Prostate gland (tissue), 2 donors: Measurements from ENCODE around the gene SASH1. TPM values are rescaled to one million over a fixed set of nuclear protein-coding genes. Genes with fewer than 3 reads are reported as not detected.
A peak's percentile ranks its signal among the peaks of the same experiment; 100 is the strongest.

Experiments
- DNase-seq: peaks from one replicate; pipeline ENCODE4 v3.0.0-alpha.2; 2019; ENCODE audit warnings: low spot score
- H3K27ac ChIP-seq, 2 donors: fragments of 200-600 bp; sonication (generic); 2 replicates each; pipeline ENCODE4 v1.5.1; 2017 to 2019
- H3K27me3 ChIP-seq: fragments of 200-600 bp; sonication (generic); replicated peaks from 2 replicates; pipeline ENCODE4 v1.5.1; 2019; ENCODE audit not compliant: insufficient read depth
- H3K36me3 ChIP-seq, 2 donors: fragments of 200-600 bp; sonication (generic); 1 replicate in 1 of 2; 2 replicates in 1 of 2; pipeline versions ENCODE4 v1.5.1 to v1.8.1; 2017 to 2019
- H3K4me1 ChIP-seq: fragments of 200-600 bp; sonication (generic); replicated peaks from 2 replicates; pipeline ENCODE4 v1.5.1; 2019
- H3K4me3 ChIP-seq, 2 donors: fragments of 200-600 bp; sonication (generic); 2 replicates each; pipeline ENCODE4 v1.5.1; 2017 to 2019
- H3K9me3 ChIP-seq: fragments of 200-600 bp; sonication (generic); 2 replicates; pipeline ENCODE4 v1.5.1; 2017
- CTCF ChIP-seq, 4 experiments: fragments of 200-600 bp in 2 of 4; fragments of 450-650 bp in 2 of 4; sonication (generic) in 2 of 4; IDR thresholded peaks; 1 replicate in 3 of 4; 2 replicates in 1 of 4; pipeline ENCODE4 v1.5.1; 2016 to 2019; ENCODE audit warnings: antibody characterized with exemption in 4 of 4, mild to moderate bottlenecking in 2 of 4, moderate library complexity in 2 of 4
- POLR2A ChIP-seq: fragments of 450-650 bp; IDR thresholded peaks from one replicate; pipeline ENCODE4 v1.6.1; 2016; ENCODE audit warnings: antibody characterized with exemption, mild to moderate bottlenecking
- POLR2AphosphoS5 ChIP-seq: sonication (generic); formaldehyde crosslinking; IDR thresholded peaks from one replicate; pipeline ENCODE4 v1.6.1; 2017; ENCODE audit warnings: antibody characterized with exemption
- WGBS: methylation state at CpG from one replicate; pipeline ENCODE4 v1.1.5; 2018; 5-methylcytosine and 5-hydroxymethylcytosine counted together
- intact Hi-C: fragments of 100-400 bp; cut with DNase I; formaldehyde crosslinking; loops from one replicate; pipeline ENCODE4 v1.14.2; 2022
- total RNA-seq, 2 donors: library from RNA; depleted of rRNA; stranded (reverse); fragments of >200 nt; gene quantifications; one replicate each; pipeline ENCODE4 v1.1.0, GENCODE V29; 2016

The SASH1 gene
- total RNA-seq, 2 donors from 2014 or later = 34.3 to 48.6 TPM

- H3K4me1 ChIP-seq = no peaks in the 10 kb centered on the region
- H3K27ac ChIP-seq = no peak overlapping the region
- no peak overlapping the region for H3K4me3 ChIP-seq
- H3K36me3 ChIP-seq = peaks cover 2 to 4% of the 10 kb centered on the region in 2 donors
- H3K9me3 ChIP-seq = no peaks in the 10 kb centered on the region
- 93% methylated on average over 2 of the region's 2 CpGs for WGBS
- intact Hi-C loops = no loop called here
- no peak for DNase-seq
- TF ChIP-seq POLR2A (no peak), POLR2AphosphoS5 (no peak), CTCF (IDR thresholded peaks at IDR 0.05) (no peak)
- H3K27me3 ChIP-seq = no peaks in the 10 kb centered on the region
Measured at GRCh38 chr6:148523048-148523447, 180.4 kb downstream of the SASH1 start.

- DNase-seq = no peak
- Histone ChIP-seq H3K4me3 (no peak overlapping the region), H3K4me1 (no peaks in the 10 kb centered on the region), H3K9me3 (no peaks in the 10 kb centered on the region), H3K27me3 (no peaks in the 10 kb centered on the region), H3K36me3 (peaks cover 2 to 4% of the 10 kb centered on the region in 2 donors), H3K27ac (no peak overlapping the region)
- WGBS = 74% methylated on average over 4 of the region's 4 CpGs
- TF ChIP-seq CTCF (IDR thresholded peaks at IDR 0.05) = no peak
- TF ChIP-seq POLR2A = no peak
- TF ChIP-seq POLR2AphosphoS5 = no peak
- intact Hi-C loops = no loop called here
Measured at GRCh38 chr6:148523551-148523950, 180.9 kb downstream of the SASH1 start.

- whole genome bisulfite sequencing = 50% methylated on average over 7 of the region's 7 CpGs
- DNase-seq = no peak
- no peaks in the 10 kb centered on the region for H3K27me3 ChIP-seq
- TF ChIP-seq POLR2A (no peak), POLR2AphosphoS5 (no peak), CTCF (IDR thresholded peaks at IDR 0.05) (no peak)
- peak overlapping the region; percentile 12 to 39 for H3K27ac ChIP-seq
- no peaks in the 10 kb centered on the region for H3K4me1 ChIP-seq
- no peaks in the 10 kb centered on the region for H3K9me3 ChIP-seq
- intact Hi-C loops = no loop called here
- no peak overlapping the region for H3K4me3 ChIP-seq
- peaks cover 2 to 4% of the 10 kb centered on the region in 2 donors for H3K36me3 ChIP-seq
Measured at GRCh38 chr6:148524471-148524882, 181.8 kb downstream of the SASH1 start.

- H3K36me3 ChIP-seq = peaks cover under 1 to 4% of the 10 kb centered on the region in 2 donors
- peak overlapping the region; percentile 12 to 39 for H3K27ac ChIP-seq
- H3K4me3 ChIP-seq = no peak overlapping the region
- H3K9me3 ChIP-seq = no peaks in the 10 kb centered on the region
- DNase-seq = no peak
- H3K4me1 ChIP-seq = no peaks in the 10 kb centered on the region
- intact Hi-C loops = no loop called here
- no peak for TF ChIP-seq POLR2AphosphoS5
- TF ChIP-seq POLR2A = no peak
- TF ChIP-seq CTCF (IDR thresholded peaks at IDR 0.05) = no peak
- no peaks in the 10 kb centered on the region for H3K27me3 ChIP-seq
- 75% methylated on average over 8 of the region's 8 CpGs for WGBS
Measured at GRCh38 chr6:148524976-148525375, 182.3 kb downstream of the SASH1 start.

GRCh38 chr6:148525453-148525852 is 182.8 kb downstream of the SASH1 start:
- Histone ChIP-seq H3K27me3 (no peaks in the 10 kb centered on the region), H3K9me3 (no peaks in the 10 kb centered on the region), H3K27ac (no peak overlapping the region), H3K4me1 (no peaks in the 10 kb centered on the region), H3K4me3 (no peak overlapping the region), H3K36me3 (peaks cover 0 to 4% of the 10 kb centered on the region in 2 donors)
- WGBS = 75% methylated on average over 4 of the region's 4 CpGs
- TF ChIP-seq POLR2A = no peak
- TF ChIP-seq POLR2AphosphoS5 = no peak
- no peak for TF ChIP-seq CTCF (IDR thresholded peaks at IDR 0.05)
- no peak for DNase-seq
- intact Hi-C loops = no loop called here
